Mesenchymal stem cell (in vitro differentiated cells and primary cell): ENCODE results near the gene NAV2.

Source experiments
- DNase-seq: peaks from one replicate; pipeline ENCODE4 v3.0.0-alpha.2; 2013
- H2AFZ ChIP-seq: one replicate; pipeline ENCODE4 v1.6.1; 2013; ENCODE audit warnings: low read depth, mild to moderate bottlenecking, control low read depth, inconsistent platforms, low read length, moderate library complexity
- H2AK5ac ChIP-seq: 2 replicates; pipeline ENCODE4 v1.6.1; 2013; ENCODE audit warnings: low read length, moderate library complexity, mild to moderate bottlenecking, inconsistent platforms; ENCODE audit not compliant: severe bottlenecking
- H2BK120ac ChIP-seq: one replicate; pipeline ENCODE4 v1.6.1; 2013; ENCODE audit warnings: low read depth, mild to moderate bottlenecking, inconsistent platforms, low read length, moderate library complexity
- H2BK12ac ChIP-seq, 2 experiments: one replicate each; pipeline ENCODE4 v1.6.1; 2013; ENCODE audit warnings: inconsistent platforms in 2 of 2, low read length in 2 of 2, mild to moderate bottlenecking in 2 of 2, moderate library complexity in 2 of 2, control low read depth in 1 of 2
- H2BK15ac ChIP-seq: one replicate; pipeline ENCODE4 v1.6.1; 2013; ENCODE audit warnings: mild to moderate bottlenecking, low read depth, inconsistent platforms; ENCODE audit not compliant: poor library complexity, severe bottlenecking
- H2BK5ac ChIP-seq: 2 replicates; pipeline ENCODE4 v1.6.1; 2013; ENCODE audit warnings: low read depth, mild to moderate bottlenecking, low read length, control low read depth, inconsistent platforms; ENCODE audit not compliant: poor library complexity, severe bottlenecking
- H3K14ac ChIP-seq, 2 experiments: one replicate each; pipeline ENCODE4 v1.6.1; 2013; ENCODE audit warnings: inconsistent platforms in 2 of 2, low read length in 2 of 2, control low read depth in 1 of 2, mild to moderate bottlenecking in 1 of 2, moderate library complexity in 1 of 2
- H3K18ac ChIP-seq, 2 experiments: one replicate each; pipeline ENCODE4 v1.6.1; 2013; ENCODE audit warnings: inconsistent platforms in 2 of 2, low read length in 2 of 2, control low read depth in 1 of 2, low read depth in 1 of 2, mild to moderate bottlenecking in 1 of 2
- H3K23ac ChIP-seq, 2 experiments: one replicate each; pipeline ENCODE4 v1.6.1; 2013; ENCODE audit warnings: inconsistent platforms in 2 of 2, low read length in 2 of 2, mild to moderate bottlenecking in 2 of 2, moderate library complexity in 2 of 2, control low read depth in 1 of 2
- H3K27ac ChIP-seq: 2 replicates; pipeline ENCODE4 v1.5.1; 2013; ENCODE audit warnings: mild to moderate bottlenecking, moderate library complexity, low read length, control low read depth, inconsistent platforms; ENCODE audit not compliant: poor library complexity, severe bottlenecking
- H3K27me3 ChIP-seq, 2 experiments: 2 replicates each; pipeline versions ENCODE4 v1.6.1 to v1.7.0; 2013; ENCODE audit warnings: low read length in 2 of 2, mild to moderate bottlenecking in 2 of 2, moderate library complexity in 2 of 2, control low read depth in 1 of 2, inconsistent platforms in 1 of 2; ENCODE audit not compliant: control insufficient read depth in 1 of 2, insufficient read depth in 1 of 2
- H3K36me3 ChIP-seq, 2 experiments: 2 replicates each; pipeline versions ENCODE4 v1.6.1 to v1.7.0; 2013; ENCODE audit warnings: low read length in 2 of 2, control low read depth in 1 of 2, inconsistent platforms in 1 of 2, low read depth in 1 of 2, mild to moderate bottlenecking in 1 of 2; ENCODE audit not compliant: insufficient read depth in 2 of 2, control insufficient read depth in 1 of 2
- H3K4ac ChIP-seq, 2 experiments: one replicate each; pipeline ENCODE4 v1.6.1; 2013; ENCODE audit warnings: inconsistent platforms in 2 of 2, low read length in 2 of 2, mild to moderate bottlenecking in 2 of 2, moderate library complexity in 2 of 2, control low read depth in 1 of 2, low read depth in 1 of 2
- H3K4me1 ChIP-seq: 2 replicates; pipeline ENCODE4 v1.6.1; 2013; ENCODE audit warnings: low read depth, low read length, control low read depth; ENCODE audit not compliant: control insufficient read depth, insufficient read depth
- H3K4me2 ChIP-seq: 2 replicates; pipeline ENCODE4 v1.6.1; 2013; ENCODE audit warnings: low read length, mild to moderate bottlenecking, inconsistent platforms; ENCODE audit not compliant: poor library complexity, severe bottlenecking
- H3K4me3 ChIP-seq, 2 experiments: 2 replicates each; pipeline versions ENCODE4 v1.5.1 to v1.7.0; 2013; ENCODE audit warnings: low read length in 2 of 2, mild to moderate bottlenecking in 2 of 2, control low read depth in 1 of 2, low read depth in 1 of 2; ENCODE audit not compliant: insufficient read depth in 1 of 2
- H3K79me1 ChIP-seq: replicated peaks from 2 replicates; pipeline ENCODE4 v1.6.1; 2013; ENCODE audit warnings: mild to moderate bottlenecking, control low read depth, low read length, inconsistent platforms; ENCODE audit not compliant: poor library complexity, severe bottlenecking
- H3K9ac ChIP-seq: 2 replicates; pipeline ENCODE4 v1.7.0; 2013; ENCODE audit warnings: mild to moderate bottlenecking, low read length, moderate library complexity
- H3K9me3 ChIP-seq: 2 replicates; pipeline ENCODE4 v1.7.0; 2013; ENCODE audit warnings: mild to moderate bottlenecking, low read length; ENCODE audit not compliant: control insufficient read depth
- H4K8ac ChIP-seq: one replicate; pipeline ENCODE4 v1.6.1; 2013; ENCODE audit warnings: inconsistent platforms, mild to moderate bottlenecking, low read length, moderate library complexity
- H4K91ac ChIP-seq: one replicate; pipeline ENCODE4 v1.6.1; 2013; ENCODE audit warnings: mild to moderate bottlenecking, low read length, inconsistent platforms
- WGBS: methylation state at CpG from one replicate; pipeline ENCODE4 v1.1.7; 2013; ENCODE audit warnings: mixed read lengths; 5-methylcytosine and 5-hydroxymethylcytosine counted together

The NAV2 gene

GRCh38 chr11:20037396-20038153 is 324.9 kb downstream of the NAV2 start:
- H4K8ac ChIP-seq = no peak overlapping the region
- no peak overlapping the region for H4K91ac ChIP-seq
- H2BK12ac ChIP-seq = no peak overlapping the region
- H2AK5ac ChIP-seq = no peak overlapping the region
- H3K18ac ChIP-seq = no peak overlapping the region
- H3K9me3 ChIP-seq = no peaks in the 10 kb centered on the region
- peaks cover 7% of the 10 kb centered on the region for H3K79me1 ChIP-seq
- no peak overlapping the region for H2AFZ ChIP-seq
- DNase-seq = no peak
- no peak overlapping the region for H2BK15ac ChIP-seq
- no peak overlapping the region for H3K14ac ChIP-seq
- H3K36me3 ChIP-seq = peaks cover 13 to 72% of the 10 kb centered on the region in 2 experiments
- no peaks in the 10 kb centered on the region for H3K27me3 ChIP-seq
- no peak overlapping the region for H3K4me3 ChIP-seq
- H3K27ac ChIP-seq = no peak overlapping the region
- H2BK5ac ChIP-seq = no peak overlapping the region
- WGBS = 71% methylated on average over 3 of the region's 3 CpGs
- no peak overlapping the region for H3K9ac ChIP-seq
- H2BK120ac ChIP-seq = no peak overlapping the region
- H3K4me2 ChIP-seq = no peak overlapping the region
- H3K4me1 ChIP-seq = peaks cover 26% of the 10 kb centered on the region
- H3K4ac ChIP-seq = no peak overlapping the region
- no peak overlapping the region for H3K23ac ChIP-seq

- no peaks in the 10 kb centered on the region for H3K27me3 ChIP-seq
- H3K4me3 ChIP-seq = no peak overlapping the region
- H2BK12ac ChIP-seq = no peak overlapping the region
- no peak overlapping the region for H2AK5ac ChIP-seq
- no peak overlapping the region for H3K9ac ChIP-seq
- peaks cover 13 to 76% of the 10 kb centered on the region in 2 experiments for H3K36me3 ChIP-seq
- no peak overlapping the region for H2BK5ac ChIP-seq
- H3K4ac ChIP-seq = no peak overlapping the region
- H3K4me2 ChIP-seq = no peak overlapping the region
- H4K91ac ChIP-seq = no peak overlapping the region
- H2BK15ac ChIP-seq = no peak overlapping the region
- H3K14ac ChIP-seq = no peak overlapping the region
- WGBS = 62% methylated on average over 6 of the region's 6 CpGs
- no peak for DNase-seq
- H4K8ac ChIP-seq = no peak overlapping the region
- H3K9me3 ChIP-seq = no peaks in the 10 kb centered on the region
- no peak overlapping the region for H2BK120ac ChIP-seq
- H3K79me1 ChIP-seq = peaks cover 7% of the 10 kb centered on the region
- H3K27ac ChIP-seq = no peak overlapping the region
- peaks cover 29% of the 10 kb centered on the region for H3K4me1 ChIP-seq
- no peak overlapping the region for H3K23ac ChIP-seq
- H3K18ac ChIP-seq = no peak overlapping the region
- no peak overlapping the region for H2AFZ ChIP-seq
These were observed 325.8 kb downstream of the NAV2 start for GRCh38 chr11:20038412-20038811.

DNA sequence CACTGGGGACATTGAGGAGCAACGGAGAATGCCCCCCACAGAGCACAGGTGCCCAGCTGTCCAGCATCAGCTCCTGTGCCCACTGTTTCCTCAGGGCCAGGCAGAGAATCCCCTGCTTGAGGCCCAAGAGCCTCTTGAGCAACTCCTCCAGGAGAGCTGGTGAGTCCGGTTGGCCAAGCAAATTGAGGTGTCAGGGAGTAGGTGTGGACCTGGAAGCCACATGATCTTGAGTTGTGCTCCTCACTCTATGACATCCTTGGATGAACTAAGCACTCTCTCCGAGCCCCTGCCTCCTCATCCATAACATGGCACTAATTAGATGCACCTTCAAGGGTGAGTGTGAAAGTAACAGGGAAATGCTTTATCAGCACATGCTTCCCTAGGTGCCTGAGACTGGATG is 326.3 kb downstream of the NAV2 start:
- H3K27me3 ChIP-seq = no peaks in the 10 kb centered on the region
- H2BK12ac ChIP-seq = no peak overlapping the region
- no peak overlapping the region for H3K18ac ChIP-seq
- H2BK15ac ChIP-seq = no peak overlapping the region
- no peak overlapping the region for H3K14ac ChIP-seq
- no peak overlapping the region for H3K4ac ChIP-seq
- WGBS = 100% methylated on average over 3 of the region's 3 CpGs
- H3K23ac ChIP-seq = no peak overlapping the region
- H3K4me3 ChIP-seq = no peak overlapping the region
- H4K91ac ChIP-seq = no peak overlapping the region
- peaks cover 4% of the 10 kb centered on the region for H3K79me1 ChIP-seq
- peaks cover 29% of the 10 kb centered on the region for H3K4me1 ChIP-seq
- no peak overlapping the region for H3K27ac ChIP-seq
- no peak overlapping the region for H4K8ac ChIP-seq
- no peaks in the 10 kb centered on the region for H3K9me3 ChIP-seq
- H2BK5ac ChIP-seq = no peak overlapping the region
- H2AFZ ChIP-seq = no peak overlapping the region
- H3K36me3 ChIP-seq = peaks cover 14 to 79% of the 10 kb centered on the region in 2 experiments
- H3K4me2 ChIP-seq = no peak overlapping the region
- H2AK5ac ChIP-seq = no peak overlapping the region
- no peak overlapping the region for H3K9ac ChIP-seq
- no peak for DNase-seq
- H2BK120ac ChIP-seq = no peak overlapping the region

- H3K27ac ChIP-seq = no peak overlapping the region
- H3K27me3 ChIP-seq = no peaks in the 10 kb centered on the region
- H3K79me1 ChIP-seq = peaks cover 2% of the 10 kb centered on the region
- H2BK15ac ChIP-seq = no peak overlapping the region
- no peak overlapping the region for H3K4ac ChIP-seq
- no peak overlapping the region for H4K8ac ChIP-seq
- no peak overlapping the region for H3K14ac ChIP-seq
- no peaks in the 10 kb centered on the region for H3K9me3 ChIP-seq
- H3K23ac ChIP-seq = no peak overlapping the region
- no peak overlapping the region for H3K18ac ChIP-seq
- no peak overlapping the region for H2BK12ac ChIP-seq
- no peak overlapping the region for H2AFZ ChIP-seq
- 100% methylated on average over 2 of the region's 3 CpGs for WGBS
- H2BK120ac ChIP-seq = no peak overlapping the region
- H3K4me2 ChIP-seq = no peak overlapping the region
- H4K91ac ChIP-seq = no peak overlapping the region
- H2AK5ac ChIP-seq = no peak overlapping the region
- peaks cover 18% of the 10 kb centered on the region for H3K4me1 ChIP-seq
- no peak overlapping the region for H2BK5ac ChIP-seq
- peaks cover 20 to 95% of the 10 kb centered on the region in 2 experiments for H3K36me3 ChIP-seq
- H3K4me3 ChIP-seq = no peak overlapping the region
- no peak for DNase-seq
- H3K9ac ChIP-seq = no peak overlapping the region
These were observed 328.9 kb downstream of the NAV2 start for GRCh38 chr11:20041499-20041898.
